Panc1 (cell line): ENCODE results near the gene ZDHHC8.

Experiments used
- CTCF ChIP-seq: fragments of 450-650 bp; IDR thresholded peaks from 2 replicates; pipeline ENCODE4 v1.5.1; 2017; ENCODE audit warnings: mild to moderate bottlenecking
- TCF7L2 ChIP-seq: IDR thresholded peaks from 2 replicates; pipeline ENCODE4 v1.6.1; 2011; ENCODE audit warnings: mild to moderate bottlenecking, low read depth, low read length, inconsistent platforms

DNA sequence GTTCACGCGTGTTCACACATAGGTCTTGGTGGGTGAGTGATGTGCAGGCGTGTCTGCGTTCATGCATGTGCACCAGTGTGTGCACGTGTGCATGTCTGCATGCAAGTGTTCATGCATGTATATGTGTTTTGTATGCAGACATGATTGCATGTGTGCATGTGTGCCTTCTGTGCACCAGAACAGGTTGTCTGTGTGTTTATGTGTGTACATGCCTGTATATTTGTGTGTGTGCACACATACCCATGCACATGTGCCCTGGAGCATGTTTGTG lies 4.9 kb downstream of the ZDHHC8 start:
- TF ChIP-seq CTCF (no peak), TCF7L2 (no peak)
